ENCODE measurements around the gene FHOD3. TPM values are rescaled to one million over a fixed set of nuclear protein-coding genes. Genes with fewer than 3 reads are reported as not detected.

The FHOD3 gene
- total RNA-seq, 1 donor from 2014 or later: 5.6 TPM

DNA sequence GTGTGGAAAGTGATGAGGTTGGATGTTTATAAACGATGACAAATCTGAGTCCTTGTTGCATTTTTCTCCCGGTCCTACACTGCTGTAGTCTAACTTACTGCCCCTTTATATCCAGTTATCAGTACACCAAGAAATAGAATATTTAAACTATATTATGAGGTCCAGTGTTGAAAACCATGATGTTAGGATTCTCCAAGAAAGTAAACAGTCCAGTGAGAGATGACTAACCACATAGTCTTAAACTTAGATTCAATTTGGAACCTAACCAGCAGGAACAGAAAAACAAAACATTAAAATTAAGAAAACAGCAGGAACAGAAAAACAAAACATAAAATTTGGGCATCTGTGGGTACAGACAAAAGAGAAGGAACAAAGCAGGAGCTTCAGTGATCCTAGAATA lies 388.1 kb downstream of the FHOD3 start:
- DNase-seq (ENCODE audit: extremely low read depth, low read depth, low spot score): no peak

DNA sequence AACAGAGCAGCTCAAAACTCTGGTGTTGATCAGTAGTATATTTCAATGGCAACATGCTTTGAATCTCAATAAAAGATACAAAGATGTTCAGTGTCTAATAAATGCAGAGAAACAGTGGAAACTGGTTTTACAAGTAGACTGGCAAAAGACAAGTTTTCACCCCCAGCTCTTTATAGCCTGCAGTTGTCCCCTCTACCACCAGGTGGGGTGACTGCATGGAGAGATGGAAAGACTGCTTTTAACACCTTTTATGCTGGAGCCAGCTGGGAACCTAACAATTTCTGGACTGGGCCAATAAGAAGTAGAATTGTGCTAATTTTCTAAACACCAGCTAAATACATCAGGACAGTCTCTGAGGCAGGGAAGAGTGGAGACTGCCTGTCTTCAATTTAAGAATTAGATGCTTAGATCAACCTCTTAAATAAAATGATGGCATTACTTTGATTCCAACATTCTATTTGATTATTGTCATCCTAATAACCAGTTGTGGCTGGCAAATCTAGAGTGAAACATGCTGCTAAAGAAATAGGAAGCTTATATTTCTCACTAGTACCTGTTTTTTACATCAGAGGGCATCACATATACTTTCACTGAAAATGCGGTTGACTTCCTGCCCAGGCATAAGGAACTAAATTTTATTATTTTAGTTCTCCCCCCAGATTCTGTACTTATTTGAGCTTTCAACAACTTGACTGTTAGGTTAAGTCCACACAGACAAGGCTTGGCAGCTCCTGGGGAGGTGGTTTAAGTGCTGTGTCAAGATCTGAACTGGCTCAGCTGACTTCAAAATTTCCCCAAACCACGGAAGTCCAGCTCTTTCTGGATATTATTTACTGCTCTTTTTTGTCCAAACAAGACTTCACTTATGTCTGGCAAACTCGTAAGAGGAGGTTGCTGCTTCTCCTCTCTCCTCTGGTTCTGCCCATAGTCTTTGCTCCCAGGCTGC lies 390.8 kb downstream of the FHOD3 start:
- peak; percentile 25 for DNase-seq (ENCODE audit: extremely low read depth, low read depth, low spot score)

DNA sequence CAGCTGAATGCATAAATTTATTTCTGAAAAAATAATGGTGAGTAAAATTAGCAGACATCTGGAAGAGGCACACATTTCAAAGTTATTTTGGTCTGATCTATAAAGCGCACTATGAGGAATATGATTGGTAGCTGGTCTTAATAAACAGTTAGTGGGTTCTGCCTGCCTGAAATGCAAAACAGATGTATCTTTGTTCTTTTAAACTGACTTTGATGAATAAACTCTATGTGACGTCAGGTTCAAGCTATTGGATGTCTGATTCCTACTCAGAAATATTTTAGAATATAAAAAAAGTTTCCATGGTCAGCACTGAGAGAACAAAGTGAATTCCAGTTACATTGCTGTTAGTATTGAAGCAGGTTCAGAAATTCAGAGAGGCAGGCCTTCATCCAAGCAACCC lies 394.9 kb downstream of the FHOD3 start:
- no peak for DNase-seq (ENCODE audit: extremely low read depth, low read depth, low spot score)

DNA sequence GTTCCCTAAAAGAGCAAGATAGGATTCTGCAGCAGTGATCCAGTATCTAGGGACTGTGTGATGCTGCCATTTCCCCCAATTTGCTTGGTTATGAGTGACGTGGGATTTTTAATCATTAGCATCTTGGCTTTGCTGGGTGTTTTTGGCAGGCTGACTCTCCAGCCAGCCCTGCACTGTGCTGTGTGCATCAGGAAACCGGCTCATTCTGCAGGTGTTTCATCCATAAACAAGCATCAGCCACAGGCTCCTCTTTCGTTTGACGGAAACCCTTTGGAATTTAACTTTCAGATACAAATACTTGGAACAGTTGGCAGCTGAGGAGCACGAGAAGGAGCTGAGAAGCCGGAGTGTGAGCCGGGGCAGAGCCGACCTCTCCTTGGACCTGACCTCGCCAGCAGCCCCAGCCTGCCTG lies 395.4 kb downstream of the FHOD3 start:
- DNase-seq (ENCODE audit: extremely low read depth, low read depth, low spot score): no peak

DNA sequence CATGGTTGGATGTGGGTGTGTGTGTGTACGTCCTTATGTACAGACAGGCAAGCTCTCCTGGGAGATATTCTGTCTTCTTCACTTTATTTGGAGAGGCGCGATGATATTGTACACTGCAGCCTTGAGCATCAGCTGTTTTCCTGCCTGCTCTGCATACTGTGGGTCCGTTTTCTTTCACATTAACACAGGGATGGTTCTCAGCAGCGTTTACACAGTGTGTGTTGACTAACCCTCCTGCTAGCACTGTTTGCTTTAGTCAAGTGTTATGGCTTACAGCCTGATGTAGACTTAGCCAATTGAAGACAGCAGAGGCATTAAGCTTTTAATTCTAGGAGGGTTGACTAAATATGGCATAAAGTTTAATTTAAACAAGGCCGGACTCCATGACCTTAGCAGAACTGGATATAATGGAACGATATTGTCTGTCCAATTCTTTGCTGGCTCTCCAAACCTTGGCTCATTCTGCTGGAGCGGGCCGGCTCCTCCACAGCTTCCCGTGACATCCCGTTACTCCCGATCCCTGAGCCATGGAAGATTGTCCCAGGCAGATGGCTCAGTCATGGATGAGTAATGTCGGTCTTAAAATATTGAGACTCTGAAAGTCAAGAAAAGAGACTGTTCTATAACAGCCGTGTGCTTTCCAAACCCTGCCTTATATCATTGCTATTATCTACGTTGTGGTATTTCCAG lies 396.6 kb downstream of the FHOD3 start:
- no peak for DNase-seq (ENCODE audit: extremely low read depth, low read depth, low spot score)

DNA sequence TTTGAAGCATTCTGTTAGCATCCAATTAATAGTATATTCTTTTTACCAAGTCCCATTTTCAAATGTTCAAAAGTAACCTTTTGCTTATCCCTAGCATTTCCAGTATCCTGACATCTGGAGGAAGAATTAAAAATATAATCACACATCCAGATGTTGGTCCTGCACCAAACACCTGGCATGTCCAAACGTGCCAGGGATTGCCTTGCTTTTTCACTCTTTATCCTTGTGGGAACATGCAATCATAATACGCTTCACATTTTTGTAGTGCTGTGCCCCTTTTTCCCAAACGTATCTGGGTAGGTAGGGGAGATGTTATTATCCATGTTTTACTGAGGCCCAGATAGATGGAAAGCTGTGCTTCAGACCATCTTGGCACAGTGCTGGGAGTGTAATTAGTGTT lies 398.3 kb downstream of the FHOD3 start:
- no peak for DNase-seq (ENCODE audit: extremely low read depth, low read depth, low spot score)

DNA sequence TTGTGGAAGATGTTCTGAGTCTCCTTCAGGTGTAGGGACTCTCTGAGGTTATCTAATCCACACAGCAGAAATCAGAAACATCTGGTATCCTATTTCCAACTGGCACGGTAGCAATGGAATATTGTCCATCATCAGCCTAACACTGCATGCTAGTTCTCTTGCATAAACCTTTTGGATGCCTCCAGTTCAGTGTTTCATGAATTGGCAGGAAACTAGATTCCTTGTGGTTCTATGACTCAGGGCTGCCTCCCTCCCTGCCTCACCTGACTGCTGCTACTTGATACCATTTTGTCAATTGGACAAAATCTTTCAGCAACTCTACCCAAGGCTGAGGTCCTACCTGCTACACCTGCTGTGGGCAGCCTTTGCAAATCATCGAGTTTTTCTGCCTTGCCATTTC lies 400.4 kb downstream of the FHOD3 start:
- no peak for DNase-seq (ENCODE audit: extremely low read depth, low read depth, low spot score)

DNA sequence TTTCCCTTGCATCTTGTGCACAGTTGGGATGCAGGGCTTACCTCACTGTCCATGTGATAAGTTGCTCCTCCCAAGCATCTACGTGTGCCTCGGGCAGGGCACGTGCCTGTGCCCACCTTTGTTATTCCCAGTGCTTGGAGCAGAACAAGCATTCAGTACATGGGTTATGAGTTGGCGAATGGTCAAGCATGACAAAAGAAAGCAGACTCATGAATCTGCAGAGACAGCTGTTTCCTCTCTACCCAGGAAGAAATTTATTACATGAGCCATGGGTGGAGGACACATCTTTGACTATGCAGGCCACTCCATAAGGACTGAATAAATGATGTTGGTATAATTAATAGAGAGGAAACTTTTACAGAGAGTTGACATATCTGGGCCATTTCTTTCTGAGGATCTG lies 403.4 kb downstream of the FHOD3 start:
- DNase-seq (ENCODE audit: extremely low read depth, low read depth, low spot score): no peak

DNA sequence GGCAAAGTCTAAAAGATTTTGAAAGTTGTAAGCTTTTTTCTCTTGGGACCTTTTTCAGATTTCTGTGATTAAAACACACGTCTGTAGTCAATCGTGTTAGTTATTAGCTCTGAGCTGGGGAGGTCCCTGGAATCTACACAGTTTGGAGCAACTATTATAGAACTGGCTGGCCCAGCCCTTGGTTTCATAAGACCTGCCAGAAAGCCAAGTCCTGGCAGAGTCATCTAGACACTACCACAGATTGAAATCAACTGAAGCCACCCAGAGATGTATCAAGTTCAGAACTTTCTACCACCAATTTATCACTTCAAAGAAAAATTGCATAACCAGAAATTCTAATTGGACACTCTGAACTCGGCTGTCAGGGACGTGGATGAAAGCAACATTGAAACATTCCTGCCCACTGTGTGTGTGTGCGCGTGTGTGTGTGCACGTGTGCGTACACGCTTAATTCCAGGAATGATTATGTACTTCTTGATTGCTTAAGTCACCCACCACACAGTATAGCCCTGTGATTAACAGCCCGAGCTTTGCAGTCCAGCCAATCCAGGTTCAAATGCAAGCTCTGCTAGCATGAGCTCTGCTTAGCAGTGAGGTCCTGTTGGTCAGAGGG lies 405.0 kb downstream of the FHOD3 start:
- DNase-seq (ENCODE audit: extremely low read depth, low read depth, low spot score): no peak

DNA sequence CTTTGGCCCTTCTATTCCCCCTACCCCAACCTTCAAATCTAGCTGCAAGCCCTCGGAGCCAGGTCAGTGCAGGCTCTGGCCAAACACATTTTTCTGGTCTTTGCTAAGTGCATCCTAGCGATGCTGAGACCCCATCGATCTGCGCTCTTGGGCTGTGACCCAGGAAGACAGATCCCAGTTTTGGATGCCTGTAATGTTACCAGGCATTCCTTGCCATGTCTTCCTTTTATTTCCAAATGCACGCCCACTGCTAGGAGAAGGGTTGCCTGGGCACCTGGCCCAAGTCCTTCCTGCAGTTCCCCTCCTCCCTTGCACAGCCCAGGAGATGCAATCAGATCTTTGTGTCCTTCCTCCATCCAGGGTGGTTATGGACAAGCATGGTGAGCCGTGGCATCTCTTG lies 406.6 kb downstream of the FHOD3 start:
- no peak for DNase-seq (ENCODE audit: extremely low read depth, low read depth, low spot score)

DNA sequence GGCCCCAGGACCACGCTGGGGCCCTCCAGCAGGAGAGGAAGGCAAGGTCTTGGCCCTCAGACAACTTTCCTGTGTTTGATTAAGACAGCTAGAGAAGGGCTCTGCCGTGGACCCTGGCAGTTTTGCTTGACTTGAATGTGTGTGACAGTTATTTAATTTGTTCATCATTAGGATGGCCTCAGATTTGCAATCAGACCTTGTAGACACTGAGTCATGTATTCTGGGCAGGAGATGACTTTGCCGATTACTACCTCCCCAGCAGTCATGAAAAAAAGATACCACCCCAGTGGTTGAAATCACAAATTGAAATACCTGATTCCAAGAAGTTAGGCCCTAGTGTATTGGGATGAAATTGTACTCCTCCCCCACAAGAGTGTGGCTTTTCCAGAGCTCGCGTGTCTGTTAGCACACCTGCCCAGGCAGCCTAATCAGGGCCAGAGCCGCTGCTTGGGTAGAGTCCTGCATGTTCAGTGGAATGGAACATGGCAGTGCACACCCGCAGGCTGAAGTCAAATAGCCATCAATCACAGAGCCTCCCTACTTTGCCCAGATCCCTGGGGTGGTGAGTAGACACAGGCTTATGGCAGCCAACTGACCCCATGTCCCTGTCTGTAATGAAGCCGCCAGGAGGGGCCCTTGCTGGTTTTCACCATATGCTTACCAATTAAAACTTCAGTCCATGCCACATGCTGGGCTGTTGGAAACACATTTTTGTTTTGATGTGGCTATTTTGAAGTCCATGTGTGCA lies 408.8 kb downstream of the FHOD3 start:
- no peak for DNase-seq (ENCODE audit: extremely low read depth, low read depth, low spot score)

DNA sequence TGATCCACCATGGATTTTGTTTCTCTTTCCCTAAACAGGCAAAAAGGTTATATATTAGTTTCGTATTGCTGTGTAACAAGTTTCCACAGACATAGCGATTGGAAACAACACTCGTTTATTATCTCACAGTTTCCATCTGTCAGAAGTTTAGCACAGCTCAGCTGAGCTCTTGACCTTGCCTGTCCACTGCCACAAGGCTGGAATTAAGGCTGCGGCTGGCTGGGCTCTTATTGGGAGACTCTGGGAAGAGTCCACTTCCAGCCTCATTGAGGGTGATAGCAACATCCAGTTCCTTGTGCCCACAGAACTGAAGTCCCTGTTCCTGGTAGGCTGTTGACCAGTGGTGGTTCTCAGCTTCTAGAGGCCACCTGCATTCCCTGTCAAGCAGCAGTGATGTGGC lies 410.9 kb downstream of the FHOD3 start:
- DNase-seq (ENCODE audit: extremely low read depth, low read depth, low spot score): no peak

DNA sequence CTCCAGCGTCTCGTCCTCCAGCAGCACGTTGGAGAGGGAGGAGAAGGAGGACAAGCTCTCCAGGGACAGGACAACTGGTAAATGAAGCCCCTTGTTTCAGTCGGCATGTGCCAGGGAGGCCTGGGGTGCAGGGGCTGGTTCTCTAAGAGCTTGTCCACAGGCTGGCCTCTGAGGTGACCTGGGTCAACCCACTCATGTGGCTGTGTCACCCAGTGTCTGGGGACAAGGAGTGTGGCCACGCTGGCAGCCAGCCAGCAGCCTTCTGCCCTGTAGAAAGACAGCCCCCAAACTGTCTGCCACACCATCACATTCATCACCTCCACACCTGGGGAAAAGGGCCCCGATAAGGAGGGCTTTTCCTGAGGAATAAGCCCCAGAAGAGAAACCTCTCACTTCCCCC lies 411.8 kb downstream of the FHOD3 start:
- no peak for DNase-seq (ENCODE audit: extremely low read depth, low read depth, low spot score)

DNA sequence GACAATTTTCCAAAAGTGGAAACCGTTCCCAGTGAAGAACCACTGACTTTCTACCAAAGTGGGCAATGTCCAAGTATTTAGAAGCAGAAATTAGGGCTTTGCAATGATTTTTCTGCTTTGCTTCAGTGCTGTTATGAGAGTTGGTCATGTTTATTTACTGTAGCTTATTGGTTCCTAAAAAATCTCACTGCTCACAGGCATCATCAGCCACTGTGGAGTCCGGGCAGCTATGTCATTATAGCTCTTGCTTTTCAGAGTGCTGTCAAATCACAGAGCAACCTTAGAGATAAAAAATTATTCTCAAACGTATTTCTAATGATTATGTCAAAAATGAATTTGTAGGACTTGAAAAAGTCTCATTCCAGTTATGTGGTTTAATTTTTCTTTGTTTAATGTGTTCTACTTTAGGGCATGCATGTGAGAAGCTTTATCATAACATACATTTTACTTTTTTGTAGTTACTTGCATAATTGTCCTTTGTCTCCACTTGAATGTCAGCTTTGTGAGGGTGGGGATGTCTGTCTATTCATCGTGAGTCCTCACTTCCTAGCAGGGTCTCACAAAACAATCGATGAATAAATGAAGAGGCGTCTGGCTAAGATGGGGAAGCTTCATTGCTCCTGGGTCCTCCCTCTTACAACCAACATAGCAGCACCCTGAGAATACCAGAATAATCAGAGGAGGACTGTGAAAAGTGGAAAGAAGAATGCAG lies 413.7 kb downstream of the FHOD3 start:
- no peak for DNase-seq (ENCODE audit: extremely low read depth, low read depth, low spot score)

DNA sequence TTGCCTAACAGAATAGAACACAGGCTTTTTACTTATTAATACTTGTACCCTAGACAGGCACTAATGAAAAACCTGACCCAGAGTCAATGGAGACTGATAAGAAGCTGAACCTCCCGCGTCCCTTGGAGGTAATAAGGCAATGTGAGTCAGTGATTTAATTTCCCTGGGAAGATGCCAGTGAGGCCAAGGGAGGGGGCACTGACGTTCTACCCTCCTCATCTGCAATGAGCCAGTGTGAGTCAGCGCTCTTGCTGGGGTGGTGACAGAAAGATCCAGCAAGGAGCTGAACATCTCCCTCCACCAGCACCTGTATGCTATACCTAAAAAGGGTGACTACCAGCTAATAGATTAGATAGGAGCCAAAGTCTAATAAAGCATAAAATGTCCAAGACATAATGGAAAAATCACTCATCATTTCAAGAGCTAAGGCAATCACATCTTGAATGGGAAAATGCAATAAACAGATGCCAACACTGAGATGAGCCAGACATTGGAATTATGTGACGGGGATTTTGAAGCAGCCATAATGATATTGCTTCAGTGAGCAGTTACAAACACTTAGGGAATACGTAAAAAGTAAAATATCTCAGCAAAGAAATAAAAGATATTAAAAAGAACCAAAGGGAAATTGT lies 414.4 kb downstream of the FHOD3 start:
- no peak for DNase-seq (ENCODE audit: extremely low read depth, low read depth, low spot score)

DNA sequence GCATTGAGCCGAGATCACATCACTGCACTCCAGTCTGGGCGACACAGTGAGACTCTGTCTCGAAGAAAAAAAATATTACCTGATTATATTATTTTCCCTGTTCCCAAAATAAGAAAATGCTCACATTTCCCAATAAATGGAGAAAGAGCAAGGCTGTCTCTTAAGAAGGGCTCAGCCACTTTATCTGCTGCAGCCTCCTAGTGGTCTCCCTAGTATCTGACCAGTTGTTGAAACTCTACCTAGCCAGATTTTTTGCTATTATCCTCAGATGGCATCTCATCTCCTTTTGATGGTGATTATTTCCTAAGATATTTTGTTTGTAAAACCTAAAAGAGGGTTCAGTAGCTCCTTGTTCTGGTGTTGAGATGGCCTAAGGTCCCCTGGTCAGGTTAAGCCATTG lies 417.0 kb downstream of the FHOD3 start:
- DNase-seq (ENCODE audit: extremely low read depth, low read depth, low spot score): no peak

DNA sequence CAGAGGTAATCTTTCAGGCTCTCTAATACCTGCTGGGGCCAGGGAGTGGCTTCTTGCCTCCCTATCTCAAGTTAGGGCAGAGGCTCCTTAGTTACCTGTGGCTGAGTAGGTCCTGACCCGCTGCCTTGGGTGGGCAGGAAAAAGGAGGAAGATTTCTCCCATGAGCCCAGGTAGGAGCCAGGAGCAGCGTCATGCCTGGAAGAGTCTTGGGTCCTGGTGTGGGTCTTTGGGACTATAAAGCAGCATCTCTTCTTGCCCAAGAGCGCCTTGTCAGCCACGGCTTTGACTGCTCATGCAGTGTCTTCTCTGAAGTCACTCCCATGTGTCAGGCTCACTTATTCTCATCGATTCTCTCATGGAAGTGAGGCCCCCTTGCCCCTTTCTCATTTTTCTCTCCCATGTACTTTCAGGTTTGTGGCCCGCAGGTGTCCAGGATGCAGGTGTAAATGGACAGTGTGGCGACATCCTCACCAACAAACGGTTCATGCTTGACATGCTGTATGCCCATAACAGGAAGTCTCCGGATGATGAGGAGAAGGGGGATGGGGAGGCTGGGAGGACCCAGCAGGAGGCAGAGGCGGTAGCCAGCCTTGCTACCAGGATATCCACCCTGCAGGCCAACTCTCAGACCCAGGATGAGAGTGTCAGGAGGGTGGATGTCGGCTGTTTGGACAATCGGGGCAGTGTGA lies 420.1 kb downstream of the FHOD3 start:
- DNase-seq (ENCODE audit: extremely low read depth, low read depth, low spot score): no peak

DNA sequence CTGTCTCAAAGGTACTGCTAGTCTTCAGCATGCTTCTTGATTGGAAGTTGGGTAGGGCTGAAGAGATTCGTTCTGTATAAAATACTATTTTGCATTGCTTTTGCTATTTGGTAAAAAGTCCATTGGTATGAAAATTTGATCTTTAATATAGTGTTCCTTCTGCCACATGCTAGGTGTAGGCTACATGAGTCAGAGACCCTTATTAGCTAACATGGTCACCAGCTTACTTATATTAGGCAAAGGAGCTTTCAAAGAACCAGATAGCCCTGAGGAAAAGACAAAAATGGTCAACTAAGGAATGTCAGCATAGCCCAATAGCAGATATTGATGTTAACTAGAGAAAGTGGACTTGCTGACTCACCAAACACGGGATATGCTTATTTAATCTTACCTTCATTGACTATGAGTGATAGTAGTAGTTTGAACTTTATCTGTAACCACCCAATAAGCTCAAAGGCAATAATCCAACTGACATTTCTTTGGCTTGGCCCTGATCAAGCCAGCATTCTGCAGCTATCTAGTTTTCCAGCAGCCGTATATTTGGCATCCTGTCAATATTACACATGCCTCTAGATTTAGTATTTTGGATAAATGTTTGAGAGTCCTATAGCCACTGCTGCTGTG lies 421.3 kb downstream of the FHOD3 start:
- no peak for DNase-seq (ENCODE audit: extremely low read depth, low read depth, low spot score)

DNA sequence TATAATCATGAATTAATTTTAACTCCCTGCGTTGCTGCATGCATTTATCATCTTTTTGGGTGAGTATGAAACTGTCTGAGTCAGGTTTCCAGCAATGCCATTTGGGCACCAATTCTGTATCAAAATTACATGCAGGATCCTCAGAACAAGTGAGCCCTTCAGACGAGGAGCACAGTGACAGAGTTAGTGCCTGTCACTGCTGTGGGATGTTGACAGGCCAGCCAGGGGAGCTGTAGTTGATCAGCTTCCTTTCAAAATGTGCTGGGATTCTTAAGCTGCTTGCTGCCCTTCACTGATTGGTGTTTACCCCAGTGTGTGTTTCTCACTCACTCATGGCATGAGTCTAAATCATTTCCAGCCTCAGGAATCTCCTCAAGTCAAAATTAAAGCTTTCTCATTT lies 422.1 kb downstream of the FHOD3 start:
- DNase-seq (ENCODE audit: extremely low read depth, low read depth, low spot score): no peak
